SH-SY5Y (cell line): Measurements from ENCODE around the gene CACNA2D4.

Source experiments
- GATA2 ChIP-seq: IDR thresholded peaks from 2 replicates; pipeline ENCODE4 v1.6.1; 2011; ENCODE audit warnings: mild to moderate bottlenecking, low read depth, low read length
- GATA3 ChIP-seq: IDR thresholded peaks from 2 replicates; pipeline ENCODE4 v1.6.1; 2011; ENCODE audit warnings: low read depth, mild to moderate bottlenecking, low read length, moderate library complexity

DNA sequence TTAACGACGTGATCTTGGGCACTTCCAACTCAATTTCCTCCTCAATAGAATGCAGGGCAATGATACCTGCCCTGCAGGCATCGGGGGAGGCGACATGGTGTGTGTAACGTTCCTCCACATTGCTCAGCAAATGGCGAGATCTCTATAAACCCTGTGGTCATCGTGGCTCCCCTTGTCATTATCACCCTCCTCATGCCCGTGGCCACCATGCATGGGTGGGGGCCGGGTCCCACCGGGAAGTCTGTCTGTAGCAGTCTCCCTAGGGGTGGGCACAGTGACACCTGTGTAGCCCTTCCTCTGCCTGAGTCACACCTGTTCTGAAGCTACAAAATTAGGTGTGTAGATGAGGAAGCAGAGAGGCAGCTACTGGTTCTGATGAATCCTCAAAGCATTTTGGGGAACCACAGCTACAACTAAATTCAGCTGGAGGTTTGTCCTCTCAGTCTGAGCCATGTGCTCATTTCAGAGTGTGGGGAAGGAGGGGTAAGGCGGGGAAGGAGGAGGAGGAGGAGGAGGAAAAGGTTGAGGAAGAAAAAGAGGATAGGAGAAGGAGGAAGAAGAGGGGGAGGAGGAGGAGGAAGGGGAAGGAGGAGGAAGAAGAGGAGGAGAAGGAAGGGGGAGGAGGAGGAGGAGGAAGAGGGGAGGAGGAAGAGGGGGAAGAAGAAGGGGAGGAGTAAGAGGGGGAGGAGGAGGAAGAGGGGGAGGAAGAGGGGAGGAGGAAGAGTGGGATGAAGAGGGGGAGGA is 11.0 kb upstream of the CACNA2D4 start:
- no peak for TF ChIP-seq GATA3
- TF ChIP-seq GATA2, result no peak
